ENCODE results near the gene HIGD2A. TPM values are rescaled to one million over a fixed set of nuclear protein-coding genes. Genes with fewer than 3 reads are reported as not detected.

HIGD2A gene
- total RNA-seq, 1 donor from 2014 or later = 102 TPM

DNA sequence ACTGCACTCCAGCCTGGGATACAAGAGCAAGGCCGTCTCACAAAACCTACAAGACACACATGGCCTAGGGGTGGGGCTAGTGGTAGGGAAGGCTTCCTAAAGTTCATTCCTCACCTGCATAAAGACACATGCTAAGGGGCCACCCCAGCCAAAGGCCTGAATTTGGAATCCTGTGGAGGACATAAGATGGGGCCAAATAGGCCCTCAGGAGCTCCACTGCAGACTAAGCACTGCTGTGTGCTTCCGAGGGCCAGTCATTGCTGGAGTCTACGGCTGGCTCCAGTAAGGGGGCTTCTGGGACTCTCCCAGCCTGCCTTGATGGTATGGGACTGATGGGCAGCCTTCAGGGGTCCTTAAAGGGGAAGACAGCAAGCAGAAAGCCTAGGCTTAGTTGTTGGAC, 5.8 kb upstream of the HIGD2A start:
- Histone ChIP-seq H3K36me3 (peaks cover 44% of the 10 kb centered on the region), H3K27me3 (ENCODE audit: low read depth) (no peaks in the 10 kb centered on the region), H3K4me1 (peaks cover 8% of the 10 kb centered on the region), H3K27ac (no peak overlapping the region), H3K4me3 (no peak overlapping the region), H3K9me3 (no peaks in the 10 kb centered on the region)
- intact Hi-C loops (cut with DNase I) = no loop called here
- TF ChIP-seq, protein P1, sequence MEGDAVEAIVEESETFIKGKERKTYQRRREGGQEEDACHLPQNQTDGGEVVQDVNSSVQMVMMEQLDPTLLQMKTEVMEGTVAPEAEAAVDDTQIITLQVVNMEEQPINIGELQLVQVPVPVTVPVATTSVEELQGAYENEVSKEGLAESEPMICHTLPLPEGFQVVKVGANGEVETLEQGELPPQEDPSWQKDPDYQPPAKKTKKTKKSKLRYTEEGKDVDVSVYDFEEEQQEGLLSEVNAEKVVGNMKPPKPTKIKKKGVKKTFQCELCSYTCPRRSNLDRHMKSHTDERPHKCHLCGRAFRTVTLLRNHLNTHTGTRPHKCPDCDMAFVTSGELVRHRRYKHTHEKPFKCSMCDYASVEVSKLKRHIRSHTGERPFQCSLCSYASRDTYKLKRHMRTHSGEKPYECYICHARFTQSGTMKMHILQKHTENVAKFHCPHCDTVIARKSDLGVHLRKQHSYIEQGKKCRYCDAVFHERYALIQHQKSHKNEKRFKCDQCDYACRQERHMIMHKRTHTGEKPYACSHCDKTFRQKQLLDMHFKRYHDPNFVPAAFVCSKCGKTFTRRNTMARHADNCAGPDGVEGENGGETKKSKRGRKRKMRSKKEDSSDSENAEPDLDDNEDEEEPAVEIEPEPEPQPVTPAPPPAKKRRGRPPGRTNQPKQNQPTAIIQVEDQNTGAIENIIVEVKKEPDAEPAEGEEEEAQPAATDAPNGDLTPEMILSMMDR (IDR thresholded peaks at IDR 0.05) = no peak
- ATAC-seq = no peak
- DNase-seq = no peak

DNA sequence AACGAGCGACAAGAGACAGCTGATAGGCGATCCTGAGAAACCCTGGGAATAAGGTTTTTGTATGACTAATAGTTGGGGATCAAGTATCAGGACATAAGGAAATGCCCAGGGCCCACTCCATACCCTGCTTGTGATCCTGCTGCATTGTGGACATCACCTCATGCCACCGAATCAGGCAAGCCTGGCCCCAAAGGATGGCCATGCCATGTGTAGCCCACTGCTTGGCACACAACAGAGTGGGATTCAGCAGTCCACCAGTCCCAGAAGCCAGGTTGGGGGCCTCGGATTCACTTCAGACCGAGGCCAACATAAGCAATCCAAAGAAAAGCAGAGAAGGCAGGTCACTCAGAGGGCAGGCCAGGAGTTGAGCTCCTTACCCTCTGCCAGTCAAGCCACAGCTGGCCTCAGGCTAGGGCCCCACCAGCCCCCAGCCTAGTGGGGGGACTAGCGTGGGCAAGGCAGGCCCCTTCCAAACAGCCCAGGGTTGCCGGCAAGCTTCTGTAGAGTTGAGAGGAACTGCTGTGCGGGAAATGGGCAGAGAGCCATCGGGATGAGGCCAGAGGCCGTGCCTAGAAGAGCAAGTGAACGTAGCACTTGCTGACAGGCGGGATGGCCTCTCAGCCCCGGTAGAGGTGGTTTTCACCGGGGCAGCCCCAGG, 5.2 kb upstream of the HIGD2A start:
- no peak for DNase-seq
- H3K27me3 ChIP-seq (ENCODE audit: low read depth) = no peaks in the 10 kb centered on the region
- no peaks in the 10 kb centered on the region for H3K9me3 ChIP-seq
- ATAC-seq = no peak
- peaks cover 44% of the 10 kb centered on the region for H3K36me3 ChIP-seq
- no peak overlapping the region for H3K4me3 ChIP-seq
- H3K27ac ChIP-seq = no peak overlapping the region
- TF ChIP-seq, protein P1 (IDR thresholded peaks at IDR 0.05) = no peak
- intact Hi-C loops (cut with DNase I) = no loop called here
- peaks cover 11% of the 10 kb centered on the region for H3K4me1 ChIP-seq

- no peak for ATAC-seq
- TF ChIP-seq, protein P1 (IDR thresholded peaks at IDR 0.05) = no peak
- Histone ChIP-seq H3K4me3 (no peak overlapping the region), H3K36me3 (peaks cover 44% of the 10 kb centered on the region), H3K27ac (no peak overlapping the region), H3K4me1 (peaks cover 11% of the 10 kb centered on the region), H3K27me3 (ENCODE audit: low read depth) (no peaks in the 10 kb centered on the region), H3K9me3 (no peaks in the 10 kb centered on the region)
- no peak for DNase-seq
- intact Hi-C loops (cut with DNase I) = no loop called here
Observed at GRCh38 chr5:176383961-176384360, 4.6 kb upstream of the HIGD2A start.

DNA sequence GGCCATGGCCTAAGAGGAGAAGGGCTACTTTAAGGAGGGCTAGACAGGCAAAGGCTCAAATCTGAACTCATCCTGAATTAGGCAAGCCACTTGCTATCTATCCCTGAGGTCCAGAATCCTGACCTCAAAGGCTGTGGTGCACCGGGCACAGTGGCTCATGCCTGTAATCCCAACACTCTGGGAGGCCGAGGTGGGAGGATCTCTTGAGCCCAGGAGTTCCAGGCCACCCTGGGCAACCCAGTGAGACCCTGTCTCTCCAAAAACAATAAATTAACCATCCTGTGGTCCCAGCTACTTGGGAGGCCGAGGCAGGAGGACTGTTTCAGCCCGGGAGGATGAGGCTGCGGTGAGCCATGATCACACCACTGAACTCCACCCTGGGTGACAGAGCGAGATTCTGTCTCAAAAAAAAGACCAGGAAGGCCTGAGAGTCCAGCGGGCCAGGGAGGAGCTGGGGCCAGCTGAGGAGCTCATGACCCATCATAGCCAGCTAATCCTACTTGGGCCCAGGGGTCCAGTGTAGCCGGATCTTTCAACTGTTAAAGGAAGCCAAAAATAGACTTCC, 4.1 kb upstream of the HIGD2A start:
- DNase-seq (no peak), ATAC-seq (no peak)
- no peaks in the 10 kb centered on the region for H3K27me3 ChIP-seq (ENCODE audit: low read depth)
- no peak overlapping the region for H3K4me3 ChIP-seq
- intact Hi-C loops (cut with DNase I) = no loop called here
- H3K4me1 ChIP-seq = peaks cover 11% of the 10 kb centered on the region
- H3K27ac ChIP-seq = no peak overlapping the region
- TF ChIP-seq, protein P1 (IDR thresholded peaks at IDR 0.05) = no peak
- H3K9me3 ChIP-seq = no peaks in the 10 kb centered on the region
- peaks cover 44% of the 10 kb centered on the region for H3K36me3 ChIP-seq

GRCh38 chr5:176384991-176385390, 3.6 kb upstream of the HIGD2A start:
- ATAC-seq (no peak), DNase-seq (no peak)
- intact Hi-C loops (cut with DNase I) = no loop called here
- no peaks in the 10 kb centered on the region for H3K27me3 ChIP-seq (ENCODE audit: low read depth)
- TF ChIP-seq, protein P1 (IDR thresholded peaks at IDR 0.05) = no peak
- H3K27ac ChIP-seq = no peak overlapping the region
- peaks cover 44% of the 10 kb centered on the region for H3K36me3 ChIP-seq
- peaks cover 17% of the 10 kb centered on the region for H3K4me1 ChIP-seq
- H3K9me3 ChIP-seq = no peaks in the 10 kb centered on the region
- no peak overlapping the region for H3K4me3 ChIP-seq
